H1 (cell line): Measurements from ENCODE around the gene ADGRB2. TPM values are rescaled to one million over a fixed set of nuclear protein-coding genes. Genes with fewer than 3 reads are reported as not detected.

Source experiments
- POLR2A ChIP-seq, 2 experiments: IDR thresholded peaks; 1 replicate in 1 of 2; 2 replicates in 1 of 2; pipeline ENCODE4 v1.6.1; 2011; ENCODE audit warnings: low read depth in 2 of 2, low read length in 2 of 2, mild to moderate bottlenecking in 2 of 2; ENCODE audit errors: control extremely low read depth in 1 of 2
- RBBP5 ChIP-seq: IDR thresholded peaks from 2 replicates; pipeline ENCODE4 v1.7.1; 2012; ENCODE audit warnings: low read depth, mild to moderate bottlenecking, inconsistent platforms, low read length, moderate library complexity, borderline replicate concordance
- RXRA ChIP-seq: IDR thresholded peaks from 2 replicates; pipeline ENCODE4 v1.6.1; 2011; ENCODE audit warnings: low read depth, mild to moderate bottlenecking, low read length, moderate library complexity; ENCODE audit not compliant: insufficient read depth
- SAP30 ChIP-seq: fragments of 300-600 bp; sonication (generic); IDR thresholded peaks from 2 replicates; pipeline ENCODE4 v1.7.1; 2012; ENCODE audit warnings: low read length, moderate library complexity, mild to moderate bottlenecking, inconsistent platforms; ENCODE audit not compliant: insufficient read depth, insufficient replicate concordance
- SRF ChIP-seq: IDR thresholded peaks from 2 replicates; pipeline ENCODE4 v1.6.1; 2011; ENCODE audit warnings: mild to moderate bottlenecking, low read depth, low read length, moderate library complexity
- polyA plus RNA-seq, 7 experiments: library from polyadenylated mRNA; depleted of rRNA in 3 of 7; stranded (reverse) in 5 of 7; unstranded in 2 of 7; fragments of >200 nt in 5 of 7; fragments of 200-250 nt in 2 of 7; gene quantifications; 1 replicate in 5 of 7; 2 replicates in 1 of 7; 4 replicates in 1 of 7; pipeline versions ENCODE4 v1.2.1 to v1.2.3, GENCODE V29; 2011 to 2013; ENCODE audit warnings: missing spikeins in 2 of 7, mixed read lengths in 2 of 7
- total RNA-seq: library from RNA; stranded (reverse); fragmentation: NEBNext Ultra II Directional; extraction: Animal tissue kit (Norgen Biotek cat#: 25700); gene quantifications from 2 replicates; pipeline ENCODE4 v1.2.1, GENCODE V29; 2021
- TF ChIP-seq, protein P1 (sequence below): fragments of 300-600 bp; sonication (generic); IDR thresholded peaks from 2 replicates; pipeline ENCODE4 v1.7.1; 2012; ENCODE audit warnings: low read length, moderate library complexity, mild to moderate bottlenecking, inconsistent platforms; ENCODE audit not compliant: insufficient replicate concordance
- TF ChIP-seq, protein P2 (sequence below), 3 experiments: IDR thresholded peaks; 1 replicate in 2 of 3; 2 replicates in 1 of 3; pipeline versions ENCODE4 v1.5.1 to v1.6.1; 2011; ENCODE audit warnings: low read length in 3 of 3, mild to moderate bottlenecking in 3 of 3, inconsistent platforms in 2 of 3, low read depth in 1 of 3, moderate library complexity in 1 of 3; ENCODE audit not compliant: insufficient read depth in 1 of 3; ENCODE audit errors: control extremely low read depth in 1 of 3

The ADGRB2 gene
- total and polyA plus RNA-seq, 2 of the 8 experiments (the other 6 are each of a cell fraction or from before 2014, with no cell fraction given) = 15.6 to 26.2 TPM

DNA sequence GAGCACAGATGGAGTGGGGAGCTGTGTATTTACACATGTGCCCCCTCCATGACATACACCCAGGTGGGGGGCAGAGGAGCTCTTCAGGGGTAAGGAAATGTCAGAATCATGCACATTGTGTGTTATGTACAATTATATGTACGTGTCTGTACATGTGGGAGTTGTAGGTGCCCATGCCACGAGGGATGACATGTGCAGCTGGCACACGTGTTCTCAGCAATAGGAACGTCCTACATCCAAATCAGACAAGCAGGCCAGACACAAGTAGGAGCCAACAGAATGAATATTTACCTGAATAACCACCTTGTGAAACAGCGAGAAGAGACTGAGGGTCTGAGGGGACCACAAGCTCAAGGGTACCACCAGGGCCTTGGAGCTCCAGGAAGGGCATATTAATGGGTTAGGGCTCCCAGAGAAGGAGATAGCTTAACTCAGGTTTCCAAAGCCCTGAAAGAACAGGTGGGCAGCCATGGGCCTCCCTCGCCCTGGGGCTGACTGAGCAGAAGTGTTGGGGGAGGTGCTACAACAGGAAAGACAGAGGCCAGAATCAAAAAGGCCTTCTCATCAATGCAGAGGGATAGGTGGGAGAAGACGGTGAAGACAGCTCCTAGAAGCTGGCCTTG, 63.6 kb downstream of the ADGRB2 start (continued):
- TF ChIP-seq, protein P1, sequence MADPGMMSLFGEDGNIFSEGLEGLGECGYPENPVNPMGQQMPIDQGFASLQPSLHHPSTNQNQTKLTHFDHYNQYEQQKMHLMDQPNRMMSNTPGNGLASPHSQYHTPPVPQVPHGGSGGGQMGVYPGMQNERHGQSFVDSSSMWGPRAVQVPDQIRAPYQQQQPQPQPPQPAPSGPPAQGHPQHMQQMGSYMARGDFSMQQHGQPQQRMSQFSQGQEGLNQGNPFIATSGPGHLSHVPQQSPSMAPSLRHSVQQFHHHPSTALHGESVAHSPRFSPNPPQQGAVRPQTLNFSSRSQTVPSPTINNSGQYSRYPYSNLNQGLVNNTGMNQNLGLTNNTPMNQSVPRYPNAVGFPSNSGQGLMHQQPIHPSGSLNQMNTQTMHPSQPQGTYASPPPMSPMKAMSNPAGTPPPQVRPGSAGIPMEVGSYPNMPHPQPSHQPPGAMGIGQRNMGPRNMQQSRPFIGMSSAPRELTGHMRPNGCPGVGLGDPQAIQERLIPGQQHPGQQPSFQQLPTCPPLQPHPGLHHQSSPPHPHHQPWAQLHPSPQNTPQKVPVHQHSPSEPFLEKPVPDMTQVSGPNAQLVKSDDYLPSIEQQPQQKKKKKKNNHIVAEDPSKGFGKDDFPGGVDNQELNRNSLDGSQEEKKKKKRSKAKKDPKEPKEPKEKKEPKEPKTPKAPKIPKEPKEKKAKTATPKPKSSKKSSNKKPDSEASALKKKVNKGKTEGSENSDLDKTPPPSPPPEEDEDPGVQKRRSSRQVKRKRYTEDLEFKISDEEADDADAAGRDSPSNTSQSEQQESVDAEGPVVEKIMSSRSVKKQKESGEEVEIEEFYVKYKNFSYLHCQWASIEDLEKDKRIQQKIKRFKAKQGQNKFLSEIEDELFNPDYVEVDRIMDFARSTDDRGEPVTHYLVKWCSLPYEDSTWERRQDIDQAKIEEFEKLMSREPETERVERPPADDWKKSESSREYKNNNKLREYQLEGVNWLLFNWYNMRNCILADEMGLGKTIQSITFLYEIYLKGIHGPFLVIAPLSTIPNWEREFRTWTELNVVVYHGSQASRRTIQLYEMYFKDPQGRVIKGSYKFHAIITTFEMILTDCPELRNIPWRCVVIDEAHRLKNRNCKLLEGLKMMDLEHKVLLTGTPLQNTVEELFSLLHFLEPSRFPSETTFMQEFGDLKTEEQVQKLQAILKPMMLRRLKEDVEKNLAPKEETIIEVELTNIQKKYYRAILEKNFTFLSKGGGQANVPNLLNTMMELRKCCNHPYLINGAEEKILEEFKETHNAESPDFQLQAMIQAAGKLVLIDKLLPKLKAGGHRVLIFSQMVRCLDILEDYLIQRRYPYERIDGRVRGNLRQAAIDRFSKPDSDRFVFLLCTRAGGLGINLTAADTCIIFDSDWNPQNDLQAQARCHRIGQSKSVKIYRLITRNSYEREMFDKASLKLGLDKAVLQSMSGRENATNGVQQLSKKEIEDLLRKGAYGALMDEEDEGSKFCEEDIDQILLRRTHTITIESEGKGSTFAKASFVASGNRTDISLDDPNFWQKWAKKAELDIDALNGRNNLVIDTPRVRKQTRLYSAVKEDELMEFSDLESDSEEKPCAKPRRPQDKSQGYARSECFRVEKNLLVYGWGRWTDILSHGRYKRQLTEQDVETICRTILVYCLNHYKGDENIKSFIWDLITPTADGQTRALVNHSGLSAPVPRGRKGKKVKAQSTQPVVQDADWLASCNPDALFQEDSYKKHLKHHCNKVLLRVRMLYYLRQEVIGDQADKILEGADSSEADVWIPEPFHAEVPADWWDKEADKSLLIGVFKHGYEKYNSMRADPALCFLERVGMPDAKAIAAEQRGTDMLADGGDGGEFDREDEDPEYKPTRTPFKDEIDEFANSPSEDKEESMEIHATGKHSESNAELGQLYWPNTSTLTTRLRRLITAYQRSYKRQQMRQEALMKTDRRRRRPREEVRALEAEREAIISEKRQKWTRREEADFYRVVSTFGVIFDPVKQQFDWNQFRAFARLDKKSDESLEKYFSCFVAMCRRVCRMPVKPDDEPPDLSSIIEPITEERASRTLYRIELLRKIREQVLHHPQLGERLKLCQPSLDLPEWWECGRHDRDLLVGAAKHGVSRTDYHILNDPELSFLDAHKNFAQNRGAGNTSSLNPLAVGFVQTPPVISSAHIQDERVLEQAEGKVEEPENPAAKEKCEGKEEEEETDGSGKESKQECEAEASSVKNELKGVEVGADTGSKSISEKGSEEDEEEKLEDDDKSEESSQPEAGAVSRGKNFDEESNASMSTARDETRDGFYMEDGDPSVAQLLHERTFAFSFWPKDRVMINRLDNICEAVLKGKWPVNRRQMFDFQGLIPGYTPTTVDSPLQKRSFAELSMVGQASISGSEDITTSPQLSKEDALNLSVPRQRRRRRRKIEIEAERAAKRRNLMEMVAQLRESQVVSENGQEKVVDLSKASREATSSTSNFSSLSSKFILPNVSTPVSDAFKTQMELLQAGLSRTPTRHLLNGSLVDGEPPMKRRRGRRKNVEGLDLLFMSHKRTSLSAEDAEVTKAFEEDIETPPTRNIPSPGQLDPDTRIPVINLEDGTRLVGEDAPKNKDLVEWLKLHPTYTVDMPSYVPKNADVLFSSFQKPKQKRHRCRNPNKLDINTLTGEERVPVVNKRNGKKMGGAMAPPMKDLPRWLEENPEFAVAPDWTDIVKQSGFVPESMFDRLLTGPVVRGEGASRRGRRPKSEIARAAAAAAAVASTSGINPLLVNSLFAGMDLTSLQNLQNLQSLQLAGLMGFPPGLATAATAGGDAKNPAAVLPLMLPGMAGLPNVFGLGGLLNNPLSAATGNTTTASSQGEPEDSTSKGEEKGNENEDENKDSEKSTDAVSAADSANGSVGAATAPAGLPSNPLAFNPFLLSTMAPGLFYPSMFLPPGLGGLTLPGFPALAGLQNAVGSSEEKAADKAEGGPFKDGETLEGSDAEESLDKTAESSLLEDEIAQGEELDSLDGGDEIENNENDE = no peak
- no peak for TF ChIP-seq SRF
- TF ChIP-seq RBBP5 = no peak
- no peak for TF ChIP-seq RXRA
- no peak for TF ChIP-seq POLR2A (IDR thresholded peaks at IDR 0.05; ENCODE audit: control extremely low read depth in 1 of 2, low read depth in 2 of 2, low read length in 2 of 2)
- no peak for TF ChIP-seq SAP30
- TF ChIP-seq, protein P2, sequence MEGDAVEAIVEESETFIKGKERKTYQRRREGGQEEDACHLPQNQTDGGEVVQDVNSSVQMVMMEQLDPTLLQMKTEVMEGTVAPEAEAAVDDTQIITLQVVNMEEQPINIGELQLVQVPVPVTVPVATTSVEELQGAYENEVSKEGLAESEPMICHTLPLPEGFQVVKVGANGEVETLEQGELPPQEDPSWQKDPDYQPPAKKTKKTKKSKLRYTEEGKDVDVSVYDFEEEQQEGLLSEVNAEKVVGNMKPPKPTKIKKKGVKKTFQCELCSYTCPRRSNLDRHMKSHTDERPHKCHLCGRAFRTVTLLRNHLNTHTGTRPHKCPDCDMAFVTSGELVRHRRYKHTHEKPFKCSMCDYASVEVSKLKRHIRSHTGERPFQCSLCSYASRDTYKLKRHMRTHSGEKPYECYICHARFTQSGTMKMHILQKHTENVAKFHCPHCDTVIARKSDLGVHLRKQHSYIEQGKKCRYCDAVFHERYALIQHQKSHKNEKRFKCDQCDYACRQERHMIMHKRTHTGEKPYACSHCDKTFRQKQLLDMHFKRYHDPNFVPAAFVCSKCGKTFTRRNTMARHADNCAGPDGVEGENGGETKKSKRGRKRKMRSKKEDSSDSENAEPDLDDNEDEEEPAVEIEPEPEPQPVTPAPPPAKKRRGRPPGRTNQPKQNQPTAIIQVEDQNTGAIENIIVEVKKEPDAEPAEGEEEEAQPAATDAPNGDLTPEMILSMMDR (IDR thresholded peaks at IDR 0.05; ENCODE audit: control extremely low read depth in 1 of 3, insufficient read depth in 1 of 3, low read depth in 1 of 3, low read length in 3 of 3) = no peak
